Measurements from ENCODE around the gene TYMP. TPM values are rescaled to one million over a fixed set of nuclear protein-coding genes. Genes with fewer than 3 reads are reported as not detected.

Gene TYMP
- total RNA-seq, 4 donors from 2014 or later, result 27.4 to 79.2 (median 35.9) TPM

GRCh38 chr22:50560034-50560433 is 30.2 kb upstream of the TYMP start:
- Histone ChIP-seq H3K9me3 (no peaks in the 10 kb centered on the region), H3K27ac (replicated peaks in 1 of 4) (no peak overlapping the region), H3K36me3 (no peaks in the 10 kb centered on the region), H3K27me3 (peaks cover 0 to 3% (median 0%) of the 10 kb centered on the region in 4 donors), H3K4me3 (no peak overlapping the region), H3K4me1 (peaks cover 9 to 16% (median 15%) of the 10 kb centered on the region in 4 donors)
- no peak for DNase-seq (ENCODE audit: extremely low spot score)
- 95% methylated on average over 3 of the region's 3 CpGs for WGBS
- TF ChIP-seq POLR2A (IDR thresholded peaks at IDR 0.05; ENCODE audit: low read depth) (no peak), POLR2AphosphoS5 (IDR thresholded peaks at IDR 0.05) (no peak), CTCF (IDR thresholded peaks at IDR 0.05) (no peak), EP300 (IDR thresholded peaks at IDR 0.05) (no peak)
- intact Hi-C loops (cut with DNase I), result no loop called here

GRCh38 chr22:50556703-50557102 is 26.9 kb upstream of the TYMP start:
- 73% methylated on average over 5 of the region's 5 CpGs for WGBS
- DNase-seq (ENCODE audit: extremely low spot score), result no peak
- peaks cover 0 to 10% (median 0%) of the 10 kb centered on the region in 4 donors for H3K27me3 ChIP-seq
- intact Hi-C loops (cut with DNase I), result no loop called here
- H3K36me3 ChIP-seq, result no peaks in the 10 kb centered on the region
- H3K27ac ChIP-seq (replicated peaks in 1 of 4), result no peak overlapping the region
- TF ChIP-seq CTCF (IDR thresholded peaks at IDR 0.05), result no peak
- TF ChIP-seq POLR2AphosphoS5 (IDR thresholded peaks at IDR 0.05), result no peak
- no peak for TF ChIP-seq POLR2A (IDR thresholded peaks at IDR 0.05; ENCODE audit: low read depth)
- TF ChIP-seq EP300 (IDR thresholded peaks at IDR 0.05), result no peak
- H3K4me1 ChIP-seq, result no peaks in the 10 kb centered on the region
- H3K4me3 ChIP-seq, result no peak overlapping the region
- H3K9me3 ChIP-seq, result no peaks in the 10 kb centered on the region

GRCh38 chr22:50553310-50553709 is 23.5 kb upstream of the TYMP start:
- TF ChIP-seq EP300 (IDR thresholded peaks at IDR 0.05), result no peak
- no peak for TF ChIP-seq POLR2A (IDR thresholded peaks at IDR 0.05; ENCODE audit: low read depth)
- no peak for TF ChIP-seq CTCF (IDR thresholded peaks at IDR 0.05)
- no peak for TF ChIP-seq POLR2AphosphoS5 (IDR thresholded peaks at IDR 0.05)
- peaks cover 0 to 43% (median 9%) of the 10 kb centered on the region in 4 donors for H3K27me3 ChIP-seq
- 83% methylated on average over 8 of the region's 8 CpGs for WGBS
- H3K4me1 ChIP-seq, result peaks cover 8 to 9% (median 9%) of the 10 kb centered on the region in 4 donors
- no peaks in the 10 kb centered on the region for H3K9me3 ChIP-seq
- DNase-seq (ENCODE audit: extremely low spot score), result no peak
- intact Hi-C loops (cut with DNase I), result no loop called here
- no peak overlapping the region for H3K4me3 ChIP-seq
- H3K27ac ChIP-seq (replicated peaks in 1 of 4), result no peak overlapping the region
- H3K36me3 ChIP-seq, result no peaks in the 10 kb centered on the region

- no peaks in the 10 kb centered on the region for H3K9me3 ChIP-seq
- TF ChIP-seq POLR2A (IDR thresholded peaks at IDR 0.05; ENCODE audit: low read depth) (no peak), EP300 (IDR thresholded peaks at IDR 0.05) (no peak), CTCF (IDR thresholded peaks at IDR 0.05) (no peak), POLR2AphosphoS5 (IDR thresholded peaks at IDR 0.05) (no peak)
- intact Hi-C loops (cut with DNase I), result no loop called here
- peaks cover 8 to 25% (median 24%) of the 10 kb centered on the region in 4 donors for H3K4me1 ChIP-seq
- H3K4me3 ChIP-seq, result no peak overlapping the region
- peaks cover 9 to 62% (median 20%) of the 10 kb centered on the region in 4 donors for H3K27me3 ChIP-seq
- no peak for DNase-seq (ENCODE audit: extremely low spot score)
- H3K36me3 ChIP-seq, result no peaks in the 10 kb centered on the region
- 93% methylated on average over 11 of the region's 11 CpGs for WGBS
- H3K27ac ChIP-seq (replicated peaks in 1 of 4), result no peak overlapping the region
These were observed 21.4 kb upstream of the TYMP start for GRCh38 chr22:50551160-50551752.

- Histone ChIP-seq H3K9me3 (no peaks in the 10 kb centered on the region), H3K4me1 (peaks cover 8 to 25% (median 24%) of the 10 kb centered on the region in 4 donors), H3K27me3 (peaks cover 9 to 70% (median 22%) of the 10 kb centered on the region in 4 donors), H3K4me3 (no peak overlapping the region), H3K36me3 (no peaks in the 10 kb centered on the region), H3K27ac (replicated peaks in 1 of 4) (no peak overlapping the region)
- intact Hi-C loops (cut with DNase I), result no loop called here
- TF ChIP-seq POLR2AphosphoS5 (IDR thresholded peaks at IDR 0.05), result no peak
- no peak for TF ChIP-seq EP300 (IDR thresholded peaks at IDR 0.05)
- TF ChIP-seq CTCF (IDR thresholded peaks at IDR 0.05), result no peak
- no peak for TF ChIP-seq POLR2A (IDR thresholded peaks at IDR 0.05; ENCODE audit: low read depth)
- WGBS, result 94% methylated on average over 8 of the region's 8 CpGs
- no peak for DNase-seq (ENCODE audit: extremely low spot score)
These were observed 20.6 kb upstream of the TYMP start for GRCh38 chr22:50550395-50550794.
